Astrocyte (in vitro differentiated cells and primary cell): ENCODE results near the gene MT1HL1. TPM values are rescaled to one million over a fixed set of nuclear protein-coding genes. Genes with fewer than 3 reads are reported as not detected.
A peak's percentile ranks its signal among the peaks of the same experiment; 100 is the strongest.

ENCODE experiments used
- DNase-seq: peaks from one replicate; pipeline ENCODE4 v3.0.0-alpha.2; 2010; ENCODE audit warnings: low read depth
- FAIRE-seq: peaks from 2 replicates; lab custom pipeline; 2011; peaks lifted over from hg19 to GRCh38; lab: Jason Lieb, UNC
- H2AFZ ChIP-seq: 2 replicates; pipeline ENCODE4 v1.6.0; 2012; ENCODE audit warnings: low read depth, low read length, inconsistent platforms
- H3K27ac ChIP-seq: 2 replicates; pipeline ENCODE4 v1.5.1; 2011; ENCODE audit warnings: low read depth, low read length, inconsistent platforms
- H3K27me3 ChIP-seq: 2 replicates; pipeline ENCODE4 v1.6.0; 2011; ENCODE audit warnings: low read length, inconsistent platforms; ENCODE audit not compliant: insufficient read depth
- H3K36me3 ChIP-seq: 2 replicates; pipeline ENCODE4 v1.5.1; 2011; ENCODE audit warnings: low read length, inconsistent platforms; ENCODE audit not compliant: insufficient read depth
- H3K4me1 ChIP-seq: 2 replicates; pipeline ENCODE4 v1.5.1; 2011; ENCODE audit warnings: low read length, inconsistent platforms; ENCODE audit not compliant: insufficient read depth
- H3K4me2 ChIP-seq: 2 replicates; pipeline ENCODE4 v1.6.0; 2012; ENCODE audit warnings: low read length, inconsistent platforms
- H3K4me3 ChIP-seq: 2 replicates; pipeline ENCODE4 v1.5.1; 2011; ENCODE audit warnings: low read depth, mild to moderate bottlenecking, low read length, inconsistent platforms; ENCODE audit not compliant: insufficient read depth
- H3K79me2 ChIP-seq: 2 replicates; pipeline ENCODE4 v1.6.0; 2012; ENCODE audit warnings: mild to moderate bottlenecking, low read length, inconsistent platforms; ENCODE audit not compliant: insufficient read depth
- H3K9ac ChIP-seq: 2 replicates; pipeline ENCODE4 v1.6.0; 2012; ENCODE audit warnings: mild to moderate bottlenecking, low read length, inconsistent platforms
- H3K9me3 ChIP-seq: 2 replicates; pipeline ENCODE4 v1.5.1; 2012; ENCODE audit warnings: low read depth, mild to moderate bottlenecking, low read length, inconsistent platforms; ENCODE audit not compliant: insufficient read depth
- H4K20me1 ChIP-seq: 2 replicates; pipeline ENCODE4 v1.6.0; 2012; ENCODE audit warnings: low read length, inconsistent platforms; ENCODE audit not compliant: insufficient read depth
- H3K27ac Mint-ChIP-seq: one replicate; pipeline ENCODE4 v1.8.0; 2021; ENCODE audit warnings: mild to moderate bottlenecking, mixed read lengths; ENCODE audit not compliant: unreplicated experiment
- H3K27me3 Mint-ChIP-seq: one replicate; pipeline ENCODE4 v1.8.0; 2021; ENCODE audit warnings: low read depth, mixed read lengths; ENCODE audit not compliant: unreplicated experiment
- H3K36me3 Mint-ChIP-seq: one replicate; pipeline ENCODE4 v1.8.0; 2021; ENCODE audit warnings: low read depth, mixed read lengths; ENCODE audit not compliant: unreplicated experiment
- H3K4me1 Mint-ChIP-seq: one replicate; pipeline ENCODE4 v1.8.0; 2021; ENCODE audit warnings: low read depth, mixed read lengths; ENCODE audit not compliant: unreplicated experiment
- H3K4me3 Mint-ChIP-seq: one replicate; pipeline ENCODE4 v1.8.0; 2021; ENCODE audit warnings: mild to moderate bottlenecking, moderate library complexity, mixed read lengths; ENCODE audit not compliant: unreplicated experiment
- H3K9me3 Mint-ChIP-seq: one replicate; pipeline ENCODE4 v1.8.0; 2021; ENCODE audit warnings: mild to moderate bottlenecking, mixed read lengths; ENCODE audit not compliant: unreplicated experiment
- CTCF ChIP-seq: IDR thresholded peaks from 2 replicates; pipeline ENCODE4 v1.5.1; 2011; ENCODE audit warnings: low read depth, mild to moderate bottlenecking, inconsistent platforms, low read length, moderate library complexity; ENCODE audit not compliant: insufficient read depth
- EZH2 ChIP-seq: IDR thresholded peaks from 2 replicates; pipeline ENCODE4 v1.6.1; 2012; ENCODE audit warnings: mild to moderate bottlenecking, low read length, inconsistent platforms; ENCODE audit not compliant: insufficient read depth
- total RNA-seq: library from RNA; stranded (reverse); gene quantifications from 2 replicates; pipeline ENCODE4 v1.2.1, GENCODE V29; 2021

The MT1HL1 gene
- total RNA-seq, 1 donor from 2014 or later, result not detected

- H3K4me1 ChIP-seq, result no peaks in the 10 kb centered on the region
- no peak overlapping the region for H2AFZ ChIP-seq
- no peak for TF ChIP-seq CTCF
- no peak for TF ChIP-seq EZH2
- no peaks in the 10 kb centered on the region for H3K9me3 ChIP-seq
- no peaks in the 10 kb centered on the region for H3K36me3 Mint-ChIP-seq
- no peak overlapping the region for H3K27ac ChIP-seq
- H3K4me2 ChIP-seq, result no peak overlapping the region
- no peak overlapping the region for H3K4me3 Mint-ChIP-seq
- H3K27me3 ChIP-seq, result no peaks in the 10 kb centered on the region
- H3K4me1 Mint-ChIP-seq, result no peaks in the 10 kb centered on the region
- no peak for FAIRE-seq
- H3K4me3 ChIP-seq, result no peak overlapping the region
- H3K27me3 Mint-ChIP-seq, result peaks cover 10% of the 10 kb centered on the region
- H3K79me2 ChIP-seq, result no peaks in the 10 kb centered on the region
- H3K9ac ChIP-seq, result no peak overlapping the region
- peaks cover 6% of the 10 kb centered on the region for H3K9me3 Mint-ChIP-seq
- no peak overlapping the region for H3K27ac Mint-ChIP-seq
- no peak for DNase-seq
- no peaks in the 10 kb centered on the region for H4K20me1 ChIP-seq
- H3K36me3 ChIP-seq, result no peaks in the 10 kb centered on the region
Observed at GRCh38 chr1:236998546-236998945, 5.7 kb downstream of the MT1HL1 start.

DNA sequence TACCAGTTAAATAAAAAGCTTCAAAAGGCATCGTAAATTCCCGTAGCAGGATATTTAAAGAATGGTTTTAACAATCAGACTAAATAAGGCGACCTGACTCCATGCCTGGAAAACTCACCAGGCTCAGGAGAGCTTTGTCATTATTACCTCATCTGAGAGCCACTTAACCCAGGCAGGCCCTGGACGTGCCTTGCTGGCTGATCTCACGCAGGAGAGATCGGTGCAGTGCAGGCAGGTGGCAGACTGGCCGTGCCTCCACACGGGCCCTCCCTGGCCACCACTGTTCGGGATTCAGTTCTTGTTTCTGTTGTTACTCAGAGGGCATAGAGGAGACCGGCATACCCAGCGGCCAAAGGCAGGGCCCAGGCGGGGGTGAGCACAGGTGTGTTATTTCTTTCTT lies 6.4 kb downstream of the MT1HL1 start:
- Histone ChIP-seq H3K27ac (no peak overlapping the region), H4K20me1 (no peaks in the 10 kb centered on the region), H3K79me2 (no peaks in the 10 kb centered on the region), H3K27me3 (no peaks in the 10 kb centered on the region), H3K9ac (no peak overlapping the region), H2AFZ (no peak overlapping the region), H3K4me1 (no peaks in the 10 kb centered on the region), H3K36me3 (no peaks in the 10 kb centered on the region), H3K4me2 (no peak overlapping the region), H3K9me3 (no peaks in the 10 kb centered on the region), H3K4me3 (no peak overlapping the region)
- H3K9me3 Mint-ChIP-seq, result peaks cover 9% of the 10 kb centered on the region
- no peak overlapping the region for H3K4me3 Mint-ChIP-seq
- peaks cover 10% of the 10 kb centered on the region for H3K27me3 Mint-ChIP-seq
- no peaks in the 10 kb centered on the region for H3K36me3 Mint-ChIP-seq
- FAIRE-seq, result no peak
- DNase-seq, result no peak
- no peaks in the 10 kb centered on the region for H3K4me1 Mint-ChIP-seq
- TF ChIP-seq EZH2 (no peak), CTCF (no peak)
- H3K27ac Mint-ChIP-seq, result peak overlapping the region; percentile 26

DNA sequence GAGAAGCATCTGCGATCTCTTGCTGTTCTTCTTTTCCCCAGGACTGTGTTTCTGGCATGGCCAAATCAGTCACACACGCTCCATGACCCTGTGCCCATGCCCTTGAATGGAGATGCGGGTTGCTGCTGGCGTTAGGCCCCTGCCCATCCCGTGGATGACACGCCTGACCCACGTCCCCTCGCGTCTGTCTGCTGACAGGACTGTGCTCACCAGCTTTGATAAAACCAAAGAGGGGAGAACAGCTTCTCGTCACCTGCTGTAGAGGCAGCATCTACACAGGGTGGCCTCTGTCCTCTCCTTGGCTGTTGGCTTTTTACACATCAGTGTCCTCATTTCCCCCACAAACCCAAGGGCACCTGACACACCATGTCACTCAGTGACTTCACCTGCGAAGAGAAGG lies 6.9 kb downstream of the MT1HL1 start:
- FAIRE-seq (no peak), DNase-seq (no peak)
- no peak overlapping the region for H3K4me3 ChIP-seq
- no peaks in the 10 kb centered on the region for H3K36me3 ChIP-seq
- no peak overlapping the region for H3K27ac ChIP-seq
- no peak overlapping the region for H3K4me2 ChIP-seq
- H3K4me1 ChIP-seq, result no peaks in the 10 kb centered on the region
- no peaks in the 10 kb centered on the region for H3K27me3 ChIP-seq
- Mint-ChIP-seq H3K27me3 (peaks cover 9% of the 10 kb centered on the region), H3K36me3 (no peaks in the 10 kb centered on the region), H3K9me3 (peaks cover 9% of the 10 kb centered on the region), H3K4me1 (no peaks in the 10 kb centered on the region), H3K4me3 (no peak overlapping the region), H3K27ac (no peak overlapping the region)
- H3K79me2 ChIP-seq, result no peaks in the 10 kb centered on the region
- H2AFZ ChIP-seq, result no peak overlapping the region
- TF ChIP-seq EZH2 (no peak), CTCF (no peak)
- H3K9me3 ChIP-seq, result no peaks in the 10 kb centered on the region
- H3K9ac ChIP-seq, result no peak overlapping the region
- H4K20me1 ChIP-seq, result no peaks in the 10 kb centered on the region
